RWPE2 (cell line): ENCODE results near the gene MINDY2.

Experiments used
- ATAC-seq: fragments of 200-7000 bp; cut with Tn5 transposase; 3 replicates; pipeline ENCODE4 v1.9.1; 2021; ENCODE audit warnings: low read depth
- DNase-seq: peaks from one replicate; pipeline ENCODE4 v3.0.0-alpha.2; 2020; ENCODE audit warnings: low spot score
- H3K27ac ChIP-seq: fragments of 450-650 bp; 2 replicates; pipeline ENCODE4 v1.5.1; 2017; ENCODE audit warnings: mild to moderate bottlenecking; ENCODE audit not compliant: poor library complexity, severe bottlenecking
- H3K27me3 ChIP-seq: fragments of 250-450 bp; sonication (Bioruptor Pico); 2 replicates; pipeline ENCODE4 v1.5.1; 2021; ENCODE audit warnings: mild to moderate bottlenecking, moderate library complexity; ENCODE audit not compliant: insufficient read depth, poor library complexity, severe bottlenecking
- H3K36me3 ChIP-seq: fragments of 250-450 bp; sonication (Bioruptor Pico); 2 replicates; pipeline ENCODE4 v1.5.1; 2020; ENCODE audit warnings: low read depth, mild to moderate bottlenecking, moderate library complexity
- H3K4me1 ChIP-seq: fragments of 250-450 bp; sonication (Bioruptor Pico); 2 replicates; pipeline ENCODE4 v1.5.1; 2021; ENCODE audit warnings: mild to moderate bottlenecking, moderate library complexity; ENCODE audit not compliant: insufficient read depth, poor library complexity, severe bottlenecking
- H3K4me3 ChIP-seq: fragments of 250-450 bp; sonication (Bioruptor Pico); 2 replicates; pipeline ENCODE4 v1.5.1; 2021; ENCODE audit warnings: mild to moderate bottlenecking, moderate library complexity; ENCODE audit not compliant: severe bottlenecking
- H3K9me3 ChIP-seq: fragments of 250-450 bp; sonication (Bioruptor Pico); 2 replicates; pipeline ENCODE4 v1.5.1; 2021; ENCODE audit warnings: mild to moderate bottlenecking, moderate library complexity; ENCODE audit not compliant: severe bottlenecking
- TF ChIP-seq, protein P1 (sequence below): fragments of 450-650 bp; IDR thresholded peaks from one replicate; pipeline ENCODE4 v1.5.1; 2017; ENCODE audit warnings: mild to moderate bottlenecking, moderate library complexity; ENCODE audit not compliant: poor library complexity, severe bottlenecking

MINDY2 gene

DNA sequence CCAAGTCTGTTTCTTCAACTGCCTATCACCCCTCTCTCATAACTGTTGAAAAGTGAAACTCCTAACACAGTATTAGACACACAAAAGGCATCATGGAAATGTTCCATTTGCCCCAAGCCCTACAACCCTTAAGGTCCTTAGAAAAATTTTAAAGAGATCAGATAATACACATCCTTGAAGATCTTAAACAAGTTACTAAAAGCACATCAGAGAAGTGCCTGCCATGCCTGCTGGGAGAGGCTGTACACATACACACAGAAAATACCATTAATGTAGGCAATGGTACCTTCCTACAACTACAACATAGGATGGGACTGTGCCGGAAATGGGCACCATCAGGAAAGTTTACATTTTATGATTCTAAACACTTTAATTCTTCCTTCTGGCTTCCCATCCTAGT lies 24.9 kb upstream of the MINDY2 start:
- TF ChIP-seq, protein P1, sequence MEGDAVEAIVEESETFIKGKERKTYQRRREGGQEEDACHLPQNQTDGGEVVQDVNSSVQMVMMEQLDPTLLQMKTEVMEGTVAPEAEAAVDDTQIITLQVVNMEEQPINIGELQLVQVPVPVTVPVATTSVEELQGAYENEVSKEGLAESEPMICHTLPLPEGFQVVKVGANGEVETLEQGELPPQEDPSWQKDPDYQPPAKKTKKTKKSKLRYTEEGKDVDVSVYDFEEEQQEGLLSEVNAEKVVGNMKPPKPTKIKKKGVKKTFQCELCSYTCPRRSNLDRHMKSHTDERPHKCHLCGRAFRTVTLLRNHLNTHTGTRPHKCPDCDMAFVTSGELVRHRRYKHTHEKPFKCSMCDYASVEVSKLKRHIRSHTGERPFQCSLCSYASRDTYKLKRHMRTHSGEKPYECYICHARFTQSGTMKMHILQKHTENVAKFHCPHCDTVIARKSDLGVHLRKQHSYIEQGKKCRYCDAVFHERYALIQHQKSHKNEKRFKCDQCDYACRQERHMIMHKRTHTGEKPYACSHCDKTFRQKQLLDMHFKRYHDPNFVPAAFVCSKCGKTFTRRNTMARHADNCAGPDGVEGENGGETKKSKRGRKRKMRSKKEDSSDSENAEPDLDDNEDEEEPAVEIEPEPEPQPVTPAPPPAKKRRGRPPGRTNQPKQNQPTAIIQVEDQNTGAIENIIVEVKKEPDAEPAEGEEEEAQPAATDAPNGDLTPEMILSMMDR, result no peak
- Histone ChIP-seq H3K27me3 (no peaks in the 10 kb centered on the region), H3K27ac (no peak overlapping the region), H3K4me3 (no peak overlapping the region), H3K36me3 (no peaks in the 10 kb centered on the region; the same call in 1 of the 2 replicates), H3K4me1 (peaks cover 18% of the 10 kb centered on the region), H3K9me3 (no peaks in the 10 kb centered on the region)
- ATAC-seq (no peak), DNase-seq (no peak)

DNA sequence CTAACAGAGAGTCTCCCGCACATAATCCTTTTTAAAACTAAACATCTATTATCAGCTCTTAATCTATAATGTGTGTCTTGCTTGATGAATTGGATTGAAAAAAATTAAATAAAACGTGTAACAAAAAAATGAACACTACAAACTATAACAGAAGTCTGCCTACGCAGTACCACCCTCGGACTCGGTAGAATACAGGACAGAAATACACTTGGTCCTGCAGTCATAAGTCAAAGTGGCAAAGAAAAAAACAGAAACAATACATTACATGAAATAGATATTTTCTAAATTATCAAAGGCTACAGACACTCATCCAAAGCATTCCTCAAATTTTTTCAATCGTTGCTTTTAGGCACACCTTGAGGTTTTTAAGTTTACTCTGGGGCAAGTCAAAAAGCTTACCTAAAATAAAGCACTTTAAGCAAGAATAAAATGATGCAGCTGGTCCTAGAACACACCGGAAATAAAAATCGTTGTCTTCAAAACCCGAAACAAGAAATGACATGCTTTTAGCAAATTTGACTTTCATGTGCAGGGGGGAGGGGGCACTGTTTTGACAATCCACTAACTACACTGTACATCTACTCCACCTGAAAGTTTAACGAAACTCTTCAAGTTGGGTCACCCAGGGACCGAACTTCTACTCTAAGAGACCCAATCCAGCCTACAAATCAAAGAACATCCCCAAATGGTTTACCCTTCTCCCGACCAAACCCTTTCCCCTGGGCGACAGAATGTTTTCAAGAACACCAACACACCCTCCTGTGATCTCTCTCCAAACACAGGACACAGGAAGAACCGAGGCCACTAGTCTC lies 22.9 kb upstream of the MINDY2 start:
- ATAC-seq (no peak), DNase-seq (no peak)
- H3K4me3 ChIP-seq, result peak overlapping the region; percentile 68
- TF ChIP-seq, protein P1, result no peak
- H3K4me1 ChIP-seq, result peaks cover 16% of the 10 kb centered on the region
- H3K36me3 ChIP-seq, result no peaks in the 10 kb centered on the region; the same call in 1 of the 2 replicates
- H3K9me3 ChIP-seq, result no peaks in the 10 kb centered on the region
- H3K27ac ChIP-seq, result peak overlapping the region; percentile 88
- H3K27me3 ChIP-seq, result no peaks in the 10 kb centered on the region

DNA sequence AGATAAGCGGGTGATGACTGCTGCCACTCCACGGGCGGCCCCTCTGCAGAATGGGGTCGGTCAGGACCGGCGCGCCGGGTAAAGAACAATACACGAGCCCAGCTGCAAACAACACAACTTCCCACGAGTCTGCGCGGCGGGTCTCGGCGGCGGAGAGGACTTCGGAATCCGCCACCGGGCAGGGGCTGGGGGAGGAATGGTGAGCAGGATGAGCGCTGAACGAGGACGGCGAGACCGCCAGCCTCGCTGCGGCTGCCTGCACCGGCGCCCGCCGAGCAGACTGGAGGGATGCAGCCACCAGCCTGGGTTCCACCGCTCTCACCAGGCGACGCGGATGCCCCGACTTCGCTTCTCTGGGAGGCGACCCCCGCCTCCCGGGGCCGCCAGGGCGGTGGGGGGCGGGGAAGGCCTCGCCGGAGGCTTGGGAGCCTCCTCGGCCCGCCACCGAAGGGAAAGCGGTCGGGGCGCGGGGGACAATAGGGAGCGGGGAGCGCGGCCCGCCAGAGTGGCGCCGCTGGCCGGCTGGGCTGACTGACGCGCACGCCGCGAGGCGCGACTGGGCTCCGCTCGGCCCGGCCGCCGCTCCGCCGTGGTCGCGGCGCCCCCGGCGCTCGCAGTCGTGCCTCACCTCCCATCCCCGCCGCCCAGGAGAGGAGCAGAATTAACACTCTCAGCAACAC lies 22.1 kb upstream of the MINDY2 start:
- ATAC-seq, result peak; percentile 31

DNA sequence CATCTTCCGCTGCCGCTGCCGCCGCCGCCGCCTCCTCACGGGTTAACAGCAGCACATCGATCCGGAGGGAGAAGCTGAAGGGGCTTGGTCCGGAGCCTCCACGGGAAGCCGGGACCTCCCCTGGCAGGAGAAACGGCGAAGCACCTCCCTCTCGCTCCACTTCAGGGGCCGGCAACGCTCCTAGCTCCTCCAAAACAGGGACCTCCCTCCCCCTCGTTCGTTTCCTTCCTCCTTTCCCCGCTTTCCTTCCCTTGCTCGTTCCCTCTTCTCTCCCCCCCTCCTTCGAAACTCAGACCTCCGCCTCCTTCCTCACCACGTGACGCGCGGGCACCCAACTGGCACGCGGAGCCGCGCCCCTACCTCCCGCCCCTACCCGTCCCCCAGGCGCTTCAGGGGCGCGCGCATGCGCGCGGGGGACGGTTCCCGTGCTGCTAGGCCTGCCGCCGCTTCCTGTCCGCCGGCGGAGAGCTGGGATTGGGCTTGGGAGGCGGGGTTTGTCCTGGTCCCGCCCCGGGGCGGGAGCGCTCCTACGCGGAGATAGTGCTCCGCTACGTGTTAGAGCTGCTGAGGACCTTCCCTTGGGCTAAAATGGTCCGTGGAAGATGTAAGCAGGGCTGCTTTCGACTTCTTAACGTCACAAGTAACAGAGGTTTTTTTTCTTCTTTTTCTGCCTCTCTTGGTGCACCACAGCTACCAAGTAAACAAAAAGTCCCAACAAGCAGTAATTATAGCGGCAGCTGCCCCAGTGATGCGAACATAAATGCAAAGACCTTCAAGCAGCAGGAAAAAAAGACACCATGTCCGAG lies 21.4 kb upstream of the MINDY2 start, which contains the start of gene ADAM10:
Gene ADAM10 (minus strand): TSS at position 176 of the 806 bp plus-strand sequence. CDS start 173 bp downstream, at position 3.
- Histone ChIP-seq H3K36me3 (no peaks in the 10 kb centered on the region), H3K27me3 (no peaks in the 10 kb centered on the region), H3K4me3 (peak within 1 kb of the TSS; percentile 68), H3K9me3 (no peaks in the 10 kb centered on the region), H3K27ac (peak within 1 kb of the TSS; percentile 88), H3K4me1 (peaks cover 16% of the 10 kb centered on the region)
- DNase-seq, result peak; percentile 100
- peak; percentile 91 for ATAC-seq
- TF ChIP-seq, protein P1, result peak; percentile 11

More for the DNA sequence above, 22.1 kb upstream of the MINDY2 start:
- H3K4me1 ChIP-seq, result peaks cover 16% of the 10 kb centered on the region
- H3K4me3 ChIP-seq, result peak overlapping the region; percentile 68
- H3K36me3 ChIP-seq, result no peaks in the 10 kb centered on the region; the same call in 1 of the 2 replicates
- H3K9me3 ChIP-seq, result no peaks in the 10 kb centered on the region
- no peaks in the 10 kb centered on the region for H3K27me3 ChIP-seq
- DNase-seq, result no peak
- H3K27ac ChIP-seq, result peak overlapping the region; percentile 88
- TF ChIP-seq, protein P1, result no peak
